Keratinocyte (primary cell): ENCODE measurements around the gene SSH2. TPM values are rescaled to one million over a fixed set of nuclear protein-coding genes. Genes with fewer than 3 reads are reported as not detected.

ENCODE experiments used
- DNase-seq: peaks from one replicate; pipeline ENCODE4 v3.0.0-alpha.2; 2011; ENCODE audit warnings: low read depth, missing footprints, low spot score
- FAIRE-seq: peaks from 2 replicates; lab custom pipeline; 2011; peaks lifted over from hg19 to GRCh38; lab: Jason Lieb, UNC
- H2AFZ ChIP-seq: 2 replicates; pipeline ENCODE4 v1.6.0; 2012; ENCODE audit warnings: low read length, control low read depth, inconsistent platforms; ENCODE audit not compliant: control insufficient read depth
- H3K27ac ChIP-seq: 2 replicates; pipeline ENCODE4 v1.5.1; 2011; ENCODE audit warnings: low read length; ENCODE audit not compliant: control insufficient read depth, insufficient read depth
- H3K27me3 ChIP-seq: 3 replicates; pipeline ENCODE4 v1.6.0; 2011; ENCODE audit warnings: low read length; ENCODE audit not compliant: control insufficient read depth, insufficient read depth; ENCODE audit errors: extremely low read depth
- H3K36me3 ChIP-seq, 2 experiments: 2 replicates in 1 of 2; 3 replicates in 1 of 2; pipeline ENCODE4 v1.5.1; 2011; ENCODE audit warnings: low read length in 2 of 2, mild to moderate bottlenecking in 1 of 2; ENCODE audit not compliant: control insufficient read depth in 2 of 2, insufficient read depth in 2 of 2; ENCODE audit errors: extremely low read depth in 1 of 2
- H3K4me1 ChIP-seq: 3 replicates; pipeline ENCODE4 v1.5.1; 2011; ENCODE audit warnings: low read length; ENCODE audit not compliant: control insufficient read depth, insufficient read depth; ENCODE audit errors: extremely low read depth
- H3K4me2 ChIP-seq: 3 replicates; pipeline ENCODE4 v1.6.0; 2011; ENCODE audit warnings: low read depth, low read length; ENCODE audit not compliant: control insufficient read depth, insufficient read depth; ENCODE audit errors: extremely low read depth
- H3K4me3 ChIP-seq, 3 experiments: fragments of 200-600 bp in 1 of 3; sonication (generic) in 1 of 3; 2 replicates in 2 of 3; 3 replicates in 1 of 3; pipeline ENCODE4 v1.5.1; 2011 to 2016; ENCODE audit warnings: low read length in 3 of 3, mild to moderate bottlenecking in 3 of 3, control low read depth in 2 of 3, inconsistent platforms in 1 of 3, low read depth in 1 of 3, mixed read lengths in 1 of 3, mixed run types in 1 of 3, moderate library complexity in 1 of 3; ENCODE audit not compliant: control insufficient read depth in 2 of 3, insufficient read depth in 2 of 3; ENCODE audit errors: extremely low read depth in 1 of 3
- H3K79me2 ChIP-seq: 2 replicates; pipeline ENCODE4 v1.6.0; 2012; ENCODE audit warnings: low read length; ENCODE audit not compliant: control insufficient read depth, insufficient read depth
- H3K9ac ChIP-seq: 3 replicates; pipeline ENCODE4 v1.6.0; 2011; ENCODE audit warnings: low read length; ENCODE audit not compliant: control insufficient read depth, insufficient read depth; ENCODE audit errors: extremely low read depth
- H3K9me1 ChIP-seq: 3 replicates; pipeline ENCODE4 v1.6.0; 2011; ENCODE audit warnings: low read length; ENCODE audit not compliant: control insufficient read depth, insufficient read depth; ENCODE audit errors: extremely low read depth
- H3K9me3 ChIP-seq: 2 replicates; pipeline ENCODE4 v1.5.1; 2012; ENCODE audit warnings: low read depth, low read length; ENCODE audit not compliant: control insufficient read depth
- H4K20me1 ChIP-seq: 3 replicates; pipeline ENCODE4 v1.6.0; 2011; ENCODE audit warnings: low read length; ENCODE audit not compliant: control insufficient read depth, insufficient read depth; ENCODE audit errors: extremely low read depth
- CTCF ChIP-seq, 3 experiments: IDR thresholded peaks in 1 of 3; conservative IDR thresholded peaks in 1 of 3; optimal IDR thresholded peaks in 1 of 3; 2 replicates in 2 of 3; 3 replicates in 1 of 3; pipeline versions ENCODE3 to v1.5.1; 2011; ENCODE audit warnings: low read length in 3 of 3, mild to moderate bottlenecking in 3 of 3, moderate library complexity in 2 of 3, control low read depth in 1 of 3, inconsistent platforms in 1 of 3; ENCODE audit not compliant: insufficient read depth in 2 of 3; ENCODE audit errors: extremely low read depth in 1 of 3
- EZH2 ChIP-seq: IDR thresholded peaks from one replicate; pipeline ENCODE4 v1.6.1; 2012; ENCODE audit warnings: inconsistent platforms, mild to moderate bottlenecking, low read length, moderate library complexity
- dilution Hi-C: fragments of 300-500 bp; cut with MboI; formaldehyde crosslinking; loops from one replicate; pipeline ENCODE4 v1.7.0; 2020; ENCODE audit warnings: low sequenced_read_pairs; ENCODE audit not compliant: extremely low pct_ligation_motif_present
- polyA plus RNA-seq, 5 experiments: library from polyadenylated mRNA; depleted of rRNA in 3 of 5; stranded (reverse) in 3 of 5; stranded (forward) in 1 of 5; unstranded in 1 of 5; fragments of >200 nt; gene quantifications; 1 replicate in 1 of 5; 2 replicates in 3 of 5; 3 replicates in 1 of 5; pipeline versions ENCODE4 v1.2.1 to v1.2.3, GENCODE V29; 2011 to 2012; ENCODE audit warnings: missing spikeins in 2 of 5, low read depth in 1 of 5, low replicate concordance in 1 of 5

SSH2 gene
- polyA plus RNA-seq, 1 donor (not counting 4 experiments of a cell fraction or from before 2014, with no cell fraction given), result 13.9 TPM

GRCh38 chr17:29771546-29771945 lies 158.5 kb downstream of the SSH2 start:
- no peaks in the 10 kb centered on the region for H3K9me1 ChIP-seq
- FAIRE-seq (no peak), DNase-seq (no peak)
- H3K27ac ChIP-seq, result no peak overlapping the region
- H3K27me3 ChIP-seq, result no peaks in the 10 kb centered on the region
- TF ChIP-seq CTCF (optimal IDR thresholded peaks at IDR 0.05 in 1 of 3, IDR thresholded peaks at IDR 0.05 in 1 of 3, conservative IDR thresholded peaks at IDR 0.05 in 1 of 3; ENCODE audit: extremely low read depth in 1 of 3, insufficient read depth in 2 of 3, low read length in 3 of 3), result no peak
- no peak for TF ChIP-seq EZH2
- no peaks in the 10 kb centered on the region for H3K9me3 ChIP-seq
- H3K4me2 ChIP-seq, result no peak overlapping the region
- H2AFZ ChIP-seq, result no peak overlapping the region
- no peaks in the 10 kb centered on the region for H3K4me1 ChIP-seq
- no peaks in the 10 kb centered on the region for H4K20me1 ChIP-seq
- dilution Hi-C loops, result no loop called here
- H3K79me2 ChIP-seq, result no peaks in the 10 kb centered on the region
- H3K4me3 ChIP-seq, result no peak overlapping the region
- peaks cover 0 to 6% of the 10 kb centered on the region in 2 experiments for H3K36me3 ChIP-seq
- H3K9ac ChIP-seq, result no peak overlapping the region

- Histone ChIP-seq H3K79me2 (no peaks in the 10 kb centered on the region), H4K20me1 (no peaks in the 10 kb centered on the region), H3K9me1 (no peaks in the 10 kb centered on the region), H3K9me3 (no peaks in the 10 kb centered on the region), H2AFZ (no peak overlapping the region), H3K36me3 (peaks cover 0 to 4% of the 10 kb centered on the region in 2 experiments), H3K27me3 (no peaks in the 10 kb centered on the region), H3K4me1 (no peaks in the 10 kb centered on the region), H3K4me3 (no peak overlapping the region), H3K4me2 (no peak overlapping the region), H3K27ac (no peak overlapping the region), H3K9ac (no peak overlapping the region)
- no peak for TF ChIP-seq CTCF (optimal IDR thresholded peaks at IDR 0.05 in 1 of 3, IDR thresholded peaks at IDR 0.05 in 1 of 3, conservative IDR thresholded peaks at IDR 0.05 in 1 of 3; ENCODE audit: extremely low read depth in 1 of 3, insufficient read depth in 2 of 3, low read length in 3 of 3)
- TF ChIP-seq EZH2, result no peak
- FAIRE-seq, result no peak
- no peak for DNase-seq
- dilution Hi-C loops, result no loop called here
These were observed 160.8 kb downstream of the SSH2 start for GRCh38 chr17:29769225-29769624.
